CD4-positive, alpha-beta T cell (primary cell): ENCODE data around the gene LPCAT4. TPM values are rescaled to one million over a fixed set of nuclear protein-coding genes. Genes with fewer than 3 reads are reported as not detected.

Experiments used
- ATAC-seq: fragments of 200-7000 bp; cut with Tn5 transposase; one replicate; pipeline ENCODE4 v1.10.0; 2022; ENCODE audit warnings: mild to moderate bottlenecking; ENCODE audit not compliant: poor library complexity
- CTCF ChIA-PET: fragments of 350-600 bp; sonication (Branson Sonifier 250); formaldehyde crosslinking; loops from one replicate; lab custom pipeline; 2021; ENCODE audit warnings: antibody characterized with exemption, inconsistent platforms; lab: Charles Lee
- POLR2A ChIA-PET: fragments of 350-600 bp; sonication (Branson Sonifier 250); formaldehyde crosslinking; loops from one replicate; lab custom pipeline; 2021; ENCODE audit warnings: antibody characterized with exemption, inconsistent platforms; lab: Charles Lee
- DNase-seq, 14 experiments: peaks; one replicate each; pipeline ENCODE4 v3.0.0-alpha.2; 2013 to 2020; ENCODE audit warnings: mixed read lengths in 2 of 14
- H3K27ac ChIP-seq, 2 donors: one replicate each; pipeline versions ENCODE4 v1.5.1 to v1.7.0; 2013; ENCODE audit warnings: low read length in 2 of 2, low read depth in 1 of 2, mild to moderate bottlenecking in 1 of 2
- H3K27me3 ChIP-seq, 2 experiments: 1 replicate in 1 of 2; 2 replicates in 1 of 2; pipeline versions ENCODE4 v1.6.1 to v1.7.0; 2013; ENCODE audit warnings: low read length in 2 of 2, control low read depth in 1 of 2, mild to moderate bottlenecking in 1 of 2, moderate library complexity in 1 of 2; ENCODE audit not compliant: insufficient read depth in 2 of 2, control insufficient read depth in 1 of 2
- H3K36me3 ChIP-seq: one replicate; pipeline ENCODE4 v1.6.1; 2013; ENCODE audit warnings: low read length, control low read depth; ENCODE audit not compliant: insufficient read depth
- H3K4me1 ChIP-seq: one replicate; pipeline ENCODE4 v1.6.1; 2013; ENCODE audit warnings: low read length, control low read depth; ENCODE audit not compliant: insufficient read depth
- H3K4me3 ChIP-seq: one replicate; pipeline ENCODE4 v1.5.1; 2013; ENCODE audit warnings: mild to moderate bottlenecking, low read length, moderate library complexity
- H3K9me3 ChIP-seq, 2 experiments: 1 replicate in 1 of 2; 2 replicates in 1 of 2; pipeline versions ENCODE4 v1.6.1 to v1.7.0; 2013; ENCODE audit warnings: low read length in 2 of 2, mild to moderate bottlenecking in 2 of 2, control low read depth in 1 of 2, moderate library complexity in 1 of 2; ENCODE audit not compliant: control insufficient read depth in 1 of 2, insufficient read depth in 1 of 2
- H3K27ac Mint-ChIP-seq: one replicate; pipeline ENCODE4 v1.8.0; 2020; ENCODE audit warnings: mixed read lengths
- H3K27me3 Mint-ChIP-seq: one replicate; pipeline ENCODE4 v1.8.0; 2021; ENCODE audit warnings: mixed read lengths
- H3K36me3 Mint-ChIP-seq: one replicate; pipeline ENCODE4 v1.8.0; 2021; ENCODE audit warnings: low read depth, mixed read lengths
- H3K4me1 Mint-ChIP-seq: one replicate; pipeline ENCODE4 v1.8.0; 2021; ENCODE audit warnings: low read depth, mixed read lengths
- H3K4me3 Mint-ChIP-seq: one replicate; pipeline ENCODE4 v1.8.0; 2020; ENCODE audit warnings: mild to moderate bottlenecking, mixed read lengths
- H3K9me3 Mint-ChIP-seq: one replicate; pipeline ENCODE4 v1.8.0; 2020; ENCODE audit warnings: mixed read lengths
- intact Hi-C, 2 experiments: fragments of 100-400 bp; cut with DNase I in 1 of 2; cut with micrococcal nuclease in 1 of 2; formaldehyde crosslinking; loops; one replicate each; pipeline versions ENCODE4 v1.15.1 to v1.9.0; 2023 to 2025; cut with DNase I, micrococcal nuclease
- total RNA-seq, 174 experiments: library from RNA in 2 of 174; stranded (reverse) in 2 of 174; gene quantifications; one replicate each; pipeline ENCODE4 v1.2.3 and lab custom pipeline; 2021 to 2026
- TF ChIP-seq, protein P1 (sequence below): fragments of 200-600 bp; IDR thresholded peaks from one replicate; pipeline ENCODE4 v1.8.0; 2022; ENCODE audit warnings: antibody characterized with exemption, mild to moderate bottlenecking

LPCAT4 gene
- total RNA-seq, 2 experiments from 2014 or later: 41.0 to 45.2 TPM

DNA sequence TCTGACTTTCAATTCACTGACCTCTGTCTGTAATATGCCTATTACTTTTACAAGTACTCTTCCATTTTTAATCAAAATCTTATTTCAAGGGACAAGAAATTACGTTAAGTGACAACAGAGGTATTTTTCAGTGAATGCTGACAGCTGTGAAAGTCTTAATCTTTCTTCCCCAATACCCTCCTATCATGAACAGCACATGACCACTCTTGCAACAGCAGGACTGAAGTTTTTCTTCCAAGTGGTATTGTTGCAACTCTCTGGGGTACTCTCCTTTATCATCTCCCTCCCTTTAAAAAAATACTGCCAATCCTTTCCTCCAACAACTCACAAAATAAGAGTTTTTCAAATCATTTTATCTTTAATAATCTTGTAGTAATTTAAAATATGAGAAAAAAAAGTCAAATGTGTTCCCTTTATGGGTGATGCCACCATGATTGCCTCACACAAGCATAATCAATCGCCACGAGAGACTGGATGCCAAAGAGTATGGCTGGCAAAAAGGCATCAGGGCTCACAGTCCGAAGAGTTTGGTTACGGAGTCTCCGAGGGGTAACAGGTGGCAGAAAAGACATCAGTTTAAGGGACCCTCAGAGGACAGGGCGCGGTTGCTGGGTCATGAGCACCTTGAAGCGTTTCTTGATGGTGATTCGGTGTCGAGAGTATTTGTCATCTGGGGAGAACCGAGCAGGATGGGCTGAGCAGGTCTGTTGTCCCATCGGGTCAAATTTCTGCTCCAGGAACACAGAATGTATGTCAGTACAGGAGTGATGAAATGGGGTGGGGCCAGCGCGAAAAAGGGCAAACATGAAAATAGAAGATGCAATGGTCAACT lies 25.4 kb downstream of the LPCAT4 start:
- DNase-seq (peak in 1 of 14 experiments; percentile 32), ATAC-seq (no peak)
- Histone ChIP-seq H3K9me3 (no peaks in the 10 kb centered on the region), H3K4me1 (peaks cover 30% of the 10 kb centered on the region), H3K4me3 (peak overlapping the region; percentile 89), H3K27me3 (no peaks in the 10 kb centered on the region), H3K27ac (peak overlapping the region in 1 of 2 donors; percentile 87), H3K36me3 (peaks cover 17% of the 10 kb centered on the region)
- no peaks in the 10 kb centered on the region for H3K27me3 Mint-ChIP-seq
- peaks cover 24% of the 10 kb centered on the region for H3K4me1 Mint-ChIP-seq
- ChIA-PET CTCF (interaction anchor here (2.0 kb wide), 1 partner anchor 13 kb away, joined by 14 read pairs; no protein-coding TSS in a partner anchor), POLR2A (no interaction called here)
- no peaks in the 10 kb centered on the region for H3K9me3 Mint-ChIP-seq
- TF ChIP-seq, protein P1, sequence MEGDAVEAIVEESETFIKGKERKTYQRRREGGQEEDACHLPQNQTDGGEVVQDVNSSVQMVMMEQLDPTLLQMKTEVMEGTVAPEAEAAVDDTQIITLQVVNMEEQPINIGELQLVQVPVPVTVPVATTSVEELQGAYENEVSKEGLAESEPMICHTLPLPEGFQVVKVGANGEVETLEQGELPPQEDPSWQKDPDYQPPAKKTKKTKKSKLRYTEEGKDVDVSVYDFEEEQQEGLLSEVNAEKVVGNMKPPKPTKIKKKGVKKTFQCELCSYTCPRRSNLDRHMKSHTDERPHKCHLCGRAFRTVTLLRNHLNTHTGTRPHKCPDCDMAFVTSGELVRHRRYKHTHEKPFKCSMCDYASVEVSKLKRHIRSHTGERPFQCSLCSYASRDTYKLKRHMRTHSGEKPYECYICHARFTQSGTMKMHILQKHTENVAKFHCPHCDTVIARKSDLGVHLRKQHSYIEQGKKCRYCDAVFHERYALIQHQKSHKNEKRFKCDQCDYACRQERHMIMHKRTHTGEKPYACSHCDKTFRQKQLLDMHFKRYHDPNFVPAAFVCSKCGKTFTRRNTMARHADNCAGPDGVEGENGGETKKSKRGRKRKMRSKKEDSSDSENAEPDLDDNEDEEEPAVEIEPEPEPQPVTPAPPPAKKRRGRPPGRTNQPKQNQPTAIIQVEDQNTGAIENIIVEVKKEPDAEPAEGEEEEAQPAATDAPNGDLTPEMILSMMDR: no peak
- intact Hi-C loops: loop anchor here in 1 of 2 experiments (1.0 to 5.0 kb wide), 5 partner anchors 11 to 646 kb away; partner anchors contain the start of gene ZNF770
- H3K4me3 Mint-ChIP-seq: peak overlapping the region; percentile 88
- peak overlapping the region; percentile 84 for H3K27ac Mint-ChIP-seq
- peaks cover 24% of the 10 kb centered on the region for H3K36me3 Mint-ChIP-seq

DNA sequence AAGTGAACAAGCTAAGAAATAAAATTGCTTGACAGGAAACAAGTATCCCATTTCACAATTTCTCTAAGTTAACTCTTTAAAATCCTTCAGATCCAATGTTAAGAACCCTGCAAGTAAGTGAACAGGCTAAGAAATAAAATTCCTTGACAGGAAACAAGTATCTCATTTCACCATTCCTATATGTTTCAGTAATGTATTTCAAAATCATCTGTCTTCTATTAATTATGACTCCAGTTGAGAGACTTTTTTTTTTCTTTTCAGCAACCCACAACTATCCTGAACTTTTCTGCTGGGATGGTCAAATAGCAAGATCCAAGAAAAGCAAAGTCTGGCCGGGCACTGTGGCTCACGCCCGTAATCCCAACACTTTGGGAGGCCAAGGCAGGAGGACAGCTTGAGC lies 27.1 kb downstream of the LPCAT4 start:
- Mint-ChIP-seq H3K27me3 (no peaks in the 10 kb centered on the region), H3K4me3 (peak overlapping the region; percentile 88), H3K27ac (peak overlapping the region; percentile 66), H3K9me3 (no peaks in the 10 kb centered on the region), H3K36me3 (peaks cover 26% of the 10 kb centered on the region), H3K4me1 (peaks cover 41% of the 10 kb centered on the region)
- ChIA-PET POLR2A (interaction anchor here (5.3 kb wide), 2 partner anchors 13 to 27 kb away, joined by 72 to 127 read pairs; partner anchors contain the start of gene LPCAT4), CTCF (interaction anchor here (5.5 kb wide), 1 partner anchor 28 kb away, joined by 37 read pairs; the partner anchor contains the start of gene LPCAT4)
- intact Hi-C loops: loop anchor here (5.0 kb wide), 5 partner anchors 113 to 647 kb away; partner anchors contain the start of genes EMC4 (in 1 of the 2), EMC7 (in 1 of the 2), PGBD4 (in 1 of the 2) and ZNF770 (in 1 of the 2)
- Histone ChIP-seq H3K27ac (no peak overlapping the region), H3K4me3 (no peak overlapping the region), H3K36me3 (peaks cover 17% of the 10 kb centered on the region), H3K27me3 (no peaks in the 10 kb centered on the region), H3K4me1 (peaks cover 41% of the 10 kb centered on the region), H3K9me3 (no peaks in the 10 kb centered on the region)
- ATAC-seq (no peak), DNase-seq (no peak)
- TF ChIP-seq, protein P1: no peak

DNA sequence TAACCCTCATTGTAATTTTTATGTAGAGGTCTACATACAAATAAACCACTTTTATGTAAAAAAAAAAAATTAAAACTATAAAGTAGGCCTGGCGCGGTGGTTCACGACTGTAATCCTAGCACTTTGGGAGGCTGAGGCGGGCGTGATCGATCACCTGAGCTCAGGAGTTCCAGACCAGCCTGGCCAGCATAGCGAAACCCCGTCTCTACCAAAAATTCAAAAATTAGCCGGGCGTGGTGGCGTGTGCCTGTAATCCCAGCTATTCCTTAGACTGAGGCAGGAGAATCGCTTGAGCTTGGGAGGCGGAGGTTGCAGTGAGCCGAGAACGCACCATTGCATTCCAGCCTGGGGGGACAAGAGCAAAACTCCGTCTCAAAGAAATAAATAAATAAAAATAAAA lies 28.6 kb downstream of the LPCAT4 start:
- intact Hi-C loops: loop anchor here (5.0 kb wide), 2 partner anchors 111 to 236 kb away; partner anchors contain the start of genes EMC4 (in 1 of the 2), EMC7 (in 1 of the 2) and PGBD4 (in 1 of the 2)
- Mint-ChIP-seq H3K4me1 (peaks cover 57% of the 10 kb centered on the region), H3K36me3 (peaks cover 31% of the 10 kb centered on the region), H3K27me3 (no peaks in the 10 kb centered on the region), H3K27ac (peak overlapping the region; percentile 98), H3K9me3 (no peaks in the 10 kb centered on the region), H3K4me3 (peak overlapping the region; percentile 17)
- peak overlapping the region; percentile 40 to 96 for H3K27ac ChIP-seq
- peaks cover 48% of the 10 kb centered on the region for H3K4me1 ChIP-seq
- no peaks in the 10 kb centered on the region for H3K9me3 ChIP-seq
- no peaks in the 10 kb centered on the region for H3K27me3 ChIP-seq
- ChIA-PET POLR2A (interaction anchor here (0.6 to 5.3 kb wide), 19 partner anchors 11 to 650 kb away, joined by 3 to 127 read pairs (median 5); partner anchors contain the start of genes EMC7, GOLGA8A, GOLGA8B and KATNBL1), CTCF (interaction anchor here (5.5 kb wide), 1 partner anchor 29 kb away, joined by 37 read pairs; the partner anchor contains the start of gene LPCAT4)
- ATAC-seq: no peak
- peak overlapping the region; percentile 98 for H3K4me3 ChIP-seq
- peaks cover 17% of the 10 kb centered on the region for H3K36me3 ChIP-seq
- TF ChIP-seq, protein P1: no peak
- no peak for DNase-seq
